D341Med (cell line): Measurements from ENCODE around the gene GABRG3.

ENCODE experiments used
- DNase-seq: peaks from one replicate; pipeline ENCODE4 v3.0.0; 2012; ENCODE audit warnings: low spot score

Gene GABRG3

DNA sequence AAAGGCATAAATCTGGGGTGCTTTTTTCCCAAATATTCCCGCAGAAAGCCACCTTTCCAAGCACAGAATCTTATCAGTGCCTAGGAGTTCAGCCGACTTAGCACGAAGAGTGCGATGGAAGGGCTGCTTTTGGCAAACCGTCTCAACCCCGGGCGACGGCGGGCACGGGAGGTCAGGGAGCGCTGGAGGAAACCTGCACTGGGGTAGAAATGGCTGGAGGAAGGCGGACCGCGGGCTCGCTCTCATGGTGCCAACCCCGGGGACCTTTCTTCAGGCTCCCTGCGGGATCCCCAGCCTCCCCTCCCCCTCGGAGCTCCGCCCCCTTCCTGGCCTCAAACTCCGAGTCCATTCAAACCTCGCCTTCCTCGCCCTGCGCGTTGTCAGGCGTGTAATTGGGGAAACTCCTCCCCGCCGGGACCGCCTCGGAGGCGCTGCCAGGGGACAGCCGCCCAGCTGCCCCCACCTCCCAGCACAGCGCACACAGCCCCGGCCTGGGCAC lies at the start of gene GABRG3:
GABRG3 (plus strand) TSS at position 470 of the 499 bp plus-strand sequence.
- no peak for DNase-seq

DNA sequence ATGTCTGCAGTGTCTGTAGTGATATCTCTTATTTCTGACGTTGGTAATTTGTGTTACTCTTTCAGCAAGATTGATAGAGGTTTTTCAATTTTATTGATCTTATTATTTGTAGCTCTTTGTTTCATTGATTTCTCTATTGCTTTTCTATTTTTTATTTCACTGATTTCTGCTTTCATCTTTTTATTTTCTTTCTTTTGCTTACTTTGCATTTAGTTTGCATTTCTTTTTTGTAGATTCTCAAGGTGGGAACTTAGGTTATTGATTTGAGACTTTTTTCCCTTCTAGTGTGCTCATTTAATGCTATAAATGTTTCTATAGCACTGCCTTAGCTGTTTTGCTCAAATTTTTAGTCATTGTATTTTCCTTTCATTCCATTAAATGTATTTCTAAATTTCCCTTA lies 49.5 kb upstream of the GABRG3 start:
- no peak for DNase-seq

DNA sequence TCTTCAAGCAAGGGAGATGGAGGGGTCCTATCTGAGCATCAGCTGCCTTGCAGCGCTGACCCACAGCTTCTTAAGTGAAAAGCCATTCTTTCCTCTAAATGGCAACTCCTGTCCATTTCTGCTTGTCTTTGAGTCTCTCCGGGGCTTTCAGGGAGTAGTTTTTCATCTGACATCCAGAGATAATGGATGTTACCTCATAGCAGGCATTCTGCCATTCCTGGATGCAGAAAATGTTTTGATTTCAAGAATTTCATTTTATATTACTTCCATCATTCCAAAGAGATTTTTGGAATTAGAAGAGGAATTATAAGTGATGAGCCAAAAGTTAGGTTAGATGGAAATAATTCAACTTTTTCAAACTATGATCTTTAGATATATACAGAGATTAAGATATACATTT lies 44.9 kb upstream of the GABRG3 start:
- no peak for DNase-seq

DNA sequence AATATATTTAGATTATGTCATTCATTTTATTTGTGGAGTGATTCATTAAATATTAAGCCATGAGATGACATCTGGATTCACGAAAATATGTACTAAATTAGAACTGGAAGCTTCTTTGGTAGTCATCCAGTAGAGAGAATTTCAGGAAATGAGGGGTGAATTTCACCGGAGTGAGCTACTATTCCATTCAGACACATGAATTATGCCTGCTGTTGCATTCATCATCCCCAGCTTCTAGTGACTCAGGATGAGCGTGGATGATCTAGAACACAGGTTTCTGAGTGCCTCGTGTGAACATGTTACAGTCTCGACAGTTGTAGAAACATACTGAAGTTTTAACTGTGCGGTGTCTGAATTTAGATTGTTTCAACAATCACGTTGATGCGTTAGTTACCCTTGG lies 42.9 kb upstream of the GABRG3 start:
- no peak for DNase-seq

DNA sequence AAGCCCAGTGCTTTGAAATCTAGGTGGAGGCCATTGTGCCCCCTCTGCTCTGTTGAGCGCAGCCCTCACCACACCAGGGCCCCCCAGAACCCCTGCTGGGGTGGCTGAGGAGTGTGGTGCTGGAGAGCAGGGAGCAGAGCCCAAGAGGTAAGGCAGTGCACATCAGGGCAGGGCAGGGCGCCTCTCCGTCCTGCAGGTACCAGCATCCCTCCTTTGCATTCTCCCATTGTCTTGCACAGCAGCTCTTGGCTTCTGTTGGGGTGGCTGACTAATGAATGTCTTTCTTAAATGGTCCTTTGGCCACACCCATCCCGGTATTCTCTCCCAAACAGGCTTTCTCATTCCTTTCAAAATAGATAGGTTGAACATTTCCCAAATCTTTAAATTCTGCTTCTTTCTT lies 41.4 kb upstream of the GABRG3 start:
- DNase-seq: no peak

DNA sequence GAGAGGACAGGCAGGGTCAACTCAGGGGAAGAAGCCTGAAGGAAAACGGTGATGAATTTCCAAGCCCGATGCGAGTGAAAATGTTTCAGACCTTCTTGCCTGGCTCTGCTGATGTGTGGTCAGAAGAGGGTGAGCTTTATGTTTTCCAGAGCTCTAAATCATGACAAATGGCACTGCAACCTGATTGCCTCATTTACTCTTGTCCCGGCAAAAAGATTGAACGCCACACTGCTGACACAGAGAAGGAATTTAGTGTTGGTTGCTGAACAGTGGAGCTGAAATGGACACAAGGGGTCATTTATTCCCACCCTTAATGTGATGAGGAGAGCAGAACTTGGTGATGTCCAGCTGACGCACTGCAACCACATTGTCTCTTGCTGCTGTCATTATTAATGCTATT lies 36.1 kb upstream of the GABRG3 start:
- DNase-seq: no peak

DNA sequence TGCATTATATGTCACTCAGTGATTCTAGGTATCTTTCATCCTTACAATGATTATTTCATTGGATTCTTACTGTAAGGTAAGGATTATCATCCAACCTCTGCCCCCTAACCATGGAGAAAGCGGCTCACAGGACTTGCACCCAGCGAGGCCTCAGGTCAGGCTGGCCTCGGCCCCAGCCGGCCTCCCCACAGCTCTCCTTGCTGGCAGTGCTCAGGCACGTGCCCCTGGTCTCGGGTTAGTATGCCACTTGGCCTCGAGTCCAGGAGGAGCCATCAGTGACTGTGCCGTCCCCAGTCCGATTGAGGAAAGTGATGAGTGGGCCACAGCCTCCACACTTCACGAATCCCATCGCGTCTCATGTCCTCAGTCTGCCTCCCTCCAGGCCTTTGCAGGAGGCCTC lies 35.7 kb upstream of the GABRG3 start:
- no peak for DNase-seq

DNA sequence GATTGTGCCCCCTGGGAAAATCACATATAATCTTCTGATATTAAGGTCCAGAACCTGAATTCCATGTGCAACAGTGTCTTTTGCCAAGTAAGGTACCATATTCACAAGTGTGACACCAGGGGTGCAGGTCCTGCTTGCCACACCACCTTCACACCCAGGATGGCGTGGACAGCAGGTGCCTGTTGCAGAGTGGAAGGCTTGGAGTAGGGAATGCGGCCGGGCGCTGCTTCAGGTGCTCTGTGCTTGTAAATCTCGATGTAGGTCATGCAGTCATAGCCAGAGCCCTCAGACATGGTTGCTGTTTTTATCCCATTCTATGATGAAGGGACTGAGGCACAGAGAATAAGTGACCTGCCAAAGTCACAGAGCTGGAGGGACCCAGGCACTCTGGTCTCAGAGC lies 34.5 kb upstream of the GABRG3 start:
- DNase-seq: no peak

DNA sequence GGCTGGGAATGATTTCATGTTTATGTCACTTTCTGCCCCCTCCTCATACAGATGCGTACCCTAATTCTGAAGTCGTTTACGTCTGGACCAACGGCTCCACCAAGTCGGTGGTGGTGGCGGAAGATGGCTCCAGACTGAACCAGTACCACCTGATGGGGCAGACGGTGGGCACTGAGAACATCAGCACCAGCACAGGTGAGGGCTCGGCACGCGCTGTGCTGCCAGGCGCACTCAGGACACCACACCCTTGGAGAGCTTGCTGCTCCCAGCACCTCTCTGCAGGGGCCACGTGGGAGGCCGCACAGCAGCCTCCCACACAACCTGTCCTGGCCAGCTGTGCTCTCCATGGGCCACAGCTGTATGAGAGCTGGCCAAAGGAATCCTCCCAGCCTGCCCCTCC lies 33.8 kb upstream of the GABRG3 start:
- DNase-seq: no peak

DNA sequence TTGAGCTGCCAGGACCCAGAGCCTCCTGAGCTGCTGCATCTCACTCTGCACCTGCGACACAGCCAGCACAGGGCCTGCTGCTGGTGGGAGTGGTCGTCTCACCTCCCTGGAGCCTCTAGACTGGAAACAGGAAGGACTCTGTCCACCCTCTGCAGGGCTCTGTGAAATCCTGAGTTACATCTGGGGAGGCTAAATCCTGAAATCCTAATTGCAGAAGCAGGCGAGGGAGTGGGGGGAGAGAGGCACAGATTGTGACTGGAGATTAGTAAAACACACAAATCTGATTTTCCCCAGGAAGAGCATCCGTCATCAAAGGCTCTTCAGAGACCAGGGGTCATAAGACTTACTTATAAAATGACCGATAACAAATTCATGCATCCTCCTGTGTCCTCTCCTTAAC lies 31.6 kb upstream of the GABRG3 start:
- no peak for DNase-seq

DNA sequence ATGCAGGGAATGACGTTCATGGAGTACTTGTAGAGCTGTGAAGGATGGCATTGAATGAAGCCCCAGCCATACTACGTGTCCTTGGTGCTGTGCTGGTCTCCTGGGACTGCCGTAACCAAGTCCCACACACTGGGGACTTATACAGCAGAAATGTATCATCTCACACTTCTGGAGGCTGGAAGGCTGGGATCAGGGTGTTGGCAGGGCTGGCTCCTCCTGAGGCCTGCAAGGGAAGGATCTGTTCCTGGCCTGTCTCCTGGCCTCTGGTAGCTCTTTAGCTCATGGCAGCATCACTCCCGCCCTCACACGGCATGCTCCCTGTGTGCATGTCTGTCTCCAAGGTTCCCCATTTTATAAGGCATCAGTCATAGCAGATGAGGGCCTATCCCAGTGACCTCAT lies 29.5 kb upstream of the GABRG3 start:
- DNase-seq: no peak

DNA sequence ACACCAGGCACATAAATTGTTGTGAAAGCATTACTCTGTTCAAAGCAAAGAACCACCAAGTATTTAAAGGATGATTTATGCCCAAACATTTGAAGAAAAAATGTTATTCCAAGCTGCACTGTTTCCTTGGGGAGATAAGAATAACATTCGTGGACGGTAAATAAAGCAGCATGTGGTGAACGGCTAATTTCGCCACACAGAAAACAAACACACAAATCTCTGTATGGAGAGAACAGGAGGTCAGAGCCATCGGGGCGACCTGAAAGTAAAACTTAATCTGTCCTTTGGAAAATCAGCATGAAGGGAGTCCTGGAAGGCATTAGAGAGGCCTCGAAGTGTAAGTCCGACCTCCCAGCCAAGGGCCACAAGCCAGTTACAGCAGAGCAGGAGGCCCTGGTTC lies 27.1 kb upstream of the GABRG3 start:
- DNase-seq: no peak

DNA sequence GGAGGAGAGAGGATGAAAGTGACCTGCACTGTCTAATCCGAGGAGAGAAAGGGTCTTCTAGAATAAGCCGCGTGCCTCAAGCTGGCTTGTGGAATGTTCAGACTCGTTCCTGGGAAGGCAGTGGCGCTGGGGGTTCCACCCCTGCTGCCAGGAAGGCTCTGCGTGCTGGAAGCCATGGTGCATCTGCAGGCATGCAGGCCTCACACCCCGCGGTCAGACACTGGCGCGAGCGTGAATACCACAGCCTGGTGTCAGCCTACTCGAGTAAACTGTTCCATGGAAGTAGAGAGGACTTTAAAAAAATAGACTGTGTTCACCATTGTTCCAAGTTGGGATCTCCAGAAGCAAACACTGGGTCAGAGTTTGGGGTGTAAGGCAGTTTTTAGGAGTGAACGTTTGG lies 25.9 kb upstream of the GABRG3 start:
- no peak for DNase-seq

DNA sequence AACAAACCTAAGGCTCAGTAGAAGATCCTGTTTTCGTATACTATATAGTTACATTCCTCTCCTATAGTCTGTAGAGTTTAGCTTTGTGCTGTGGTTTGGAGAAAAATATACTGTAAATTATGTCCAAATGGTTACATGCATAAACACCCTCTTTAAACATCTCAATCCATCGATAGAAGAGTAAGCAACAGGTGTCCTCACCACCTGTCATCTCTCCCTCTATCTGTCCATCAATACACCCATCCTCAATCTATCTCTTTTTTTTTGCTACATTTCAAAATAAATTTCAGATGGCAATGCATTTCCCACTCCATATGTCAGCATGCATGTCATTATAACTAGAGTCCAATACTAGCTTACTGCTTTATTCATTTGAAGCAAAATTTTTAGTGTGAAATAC lies 21.0 kb upstream of the GABRG3 start:
- no peak for DNase-seq

DNA sequence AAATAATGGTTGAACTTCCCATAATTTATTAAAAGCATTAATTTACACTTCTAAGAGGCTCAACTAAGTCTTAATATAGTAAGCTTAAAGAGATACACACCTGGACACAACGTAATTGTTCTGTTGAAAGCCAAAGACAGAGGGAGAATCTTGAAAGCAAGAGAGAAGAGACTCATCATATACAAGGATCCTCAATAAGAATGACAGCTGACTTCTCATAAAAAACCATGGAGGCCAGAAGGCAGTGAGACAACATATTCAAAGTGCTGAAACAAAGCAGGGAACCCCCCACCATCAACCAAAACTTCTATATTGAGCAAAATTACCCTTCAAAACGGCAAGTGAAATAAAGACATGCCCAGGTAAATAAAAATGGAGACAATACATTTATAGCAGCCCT lies 16.6 kb upstream of the GABRG3 start:
- DNase-seq: no peak

DNA sequence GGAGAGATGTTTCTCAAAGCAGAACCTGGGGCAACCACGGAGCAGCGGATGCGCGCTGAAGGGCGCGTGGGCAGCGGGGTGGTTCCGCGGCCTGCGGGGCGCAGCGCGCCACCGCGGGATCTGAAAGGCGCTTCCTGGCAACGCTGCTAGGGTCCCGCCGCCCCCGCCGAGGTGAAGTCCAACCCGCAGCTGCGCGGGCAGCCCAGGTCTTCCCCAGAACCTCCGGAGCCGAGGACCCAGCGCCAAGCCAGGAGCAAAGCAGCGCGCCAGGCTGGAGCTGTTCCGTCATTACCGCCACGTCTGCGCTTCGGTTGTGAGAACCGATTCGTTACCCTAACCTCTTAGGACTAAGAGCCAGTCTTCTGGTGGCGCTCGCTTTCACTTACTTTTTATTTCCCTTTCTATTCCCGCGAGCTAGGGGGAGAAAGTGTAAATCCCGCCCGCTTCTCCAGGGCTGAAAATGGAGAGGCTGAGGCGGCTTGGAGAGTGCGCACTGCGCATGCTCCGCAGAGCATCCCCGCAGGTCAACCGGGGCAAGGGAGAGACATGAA lies 3.2 kb upstream of the GABRG3 start:
- DNase-seq: no peak

DNA sequence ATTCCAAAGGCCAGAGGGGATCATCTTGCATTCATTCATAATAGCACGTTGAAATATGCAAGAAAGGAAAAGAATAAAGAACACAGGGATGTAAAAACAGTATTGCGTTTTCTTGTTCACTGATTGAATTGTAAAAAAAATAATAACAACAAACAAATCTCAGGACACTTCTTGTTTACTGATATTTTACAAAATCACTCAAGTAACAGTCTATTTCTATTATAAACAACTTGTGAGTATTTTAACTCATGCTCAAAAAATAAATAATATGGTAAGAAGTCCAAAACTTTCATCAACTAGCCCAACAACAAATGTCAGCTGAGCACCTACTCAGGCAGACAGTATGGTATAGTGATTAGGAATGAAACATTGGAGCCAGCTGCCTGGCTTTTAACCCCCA lies 2.2 kb upstream of the GABRG3 start:
- no peak for DNase-seq

DNA sequence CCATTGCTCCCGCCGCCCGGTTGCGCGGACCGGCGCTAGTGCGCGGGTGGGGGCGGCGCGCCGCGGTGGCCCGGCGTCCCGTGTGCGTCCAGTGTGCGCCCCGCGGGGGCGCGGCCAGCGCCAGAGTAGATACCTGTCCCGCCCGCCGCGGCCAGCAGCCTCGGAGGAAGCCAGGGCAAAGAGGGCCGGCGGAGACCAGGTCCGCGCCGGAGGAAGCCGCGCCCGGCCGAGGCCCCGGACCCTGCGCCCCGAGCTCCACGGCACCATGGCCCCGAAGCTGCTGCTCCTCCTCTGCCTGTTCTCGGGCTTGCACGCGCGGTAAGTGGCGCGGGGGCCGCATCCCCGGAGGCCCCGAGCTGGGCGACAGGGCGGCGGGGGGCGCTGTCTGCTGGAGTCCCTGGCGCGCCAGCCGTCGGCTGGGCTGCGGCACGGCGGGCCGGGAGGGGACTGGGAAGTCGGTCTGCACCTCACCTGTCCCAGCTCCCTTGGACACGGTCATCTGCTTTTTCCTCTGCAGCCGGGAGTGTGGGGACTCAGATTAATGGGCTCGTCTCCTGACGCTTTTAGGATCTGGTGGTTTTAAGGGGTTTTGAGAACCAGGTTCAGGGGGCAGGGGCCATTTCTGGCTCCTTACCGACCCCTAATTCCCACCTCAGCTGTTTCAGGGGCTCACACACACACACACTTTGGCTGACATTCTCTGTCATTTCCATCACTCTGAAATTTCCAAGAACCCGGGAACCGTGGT lies 464 bp downstream of the GABRG3 start:
- peak; percentile 68 for DNase-seq

DNA sequence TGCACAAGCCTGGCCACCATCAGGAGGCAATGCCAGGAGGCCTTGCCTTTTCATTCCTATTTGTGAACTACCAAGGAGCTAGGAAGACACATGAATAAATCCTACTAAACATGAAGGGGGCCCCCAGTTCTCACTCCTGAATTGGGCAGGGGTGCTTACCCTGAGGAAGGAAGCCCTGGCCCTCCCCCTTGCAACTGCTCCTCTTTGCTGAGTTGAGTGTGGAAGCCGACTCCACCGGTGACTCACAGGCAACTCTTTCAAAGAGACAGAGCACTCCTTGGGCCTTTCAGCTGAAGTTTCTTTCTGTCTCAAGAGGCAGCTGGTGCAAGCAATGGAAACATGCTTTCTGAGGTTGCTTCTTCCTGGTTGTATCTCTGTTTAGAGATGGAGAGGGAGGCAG lies 1.7 kb downstream of the GABRG3 start:
- no peak for DNase-seq

DNA sequence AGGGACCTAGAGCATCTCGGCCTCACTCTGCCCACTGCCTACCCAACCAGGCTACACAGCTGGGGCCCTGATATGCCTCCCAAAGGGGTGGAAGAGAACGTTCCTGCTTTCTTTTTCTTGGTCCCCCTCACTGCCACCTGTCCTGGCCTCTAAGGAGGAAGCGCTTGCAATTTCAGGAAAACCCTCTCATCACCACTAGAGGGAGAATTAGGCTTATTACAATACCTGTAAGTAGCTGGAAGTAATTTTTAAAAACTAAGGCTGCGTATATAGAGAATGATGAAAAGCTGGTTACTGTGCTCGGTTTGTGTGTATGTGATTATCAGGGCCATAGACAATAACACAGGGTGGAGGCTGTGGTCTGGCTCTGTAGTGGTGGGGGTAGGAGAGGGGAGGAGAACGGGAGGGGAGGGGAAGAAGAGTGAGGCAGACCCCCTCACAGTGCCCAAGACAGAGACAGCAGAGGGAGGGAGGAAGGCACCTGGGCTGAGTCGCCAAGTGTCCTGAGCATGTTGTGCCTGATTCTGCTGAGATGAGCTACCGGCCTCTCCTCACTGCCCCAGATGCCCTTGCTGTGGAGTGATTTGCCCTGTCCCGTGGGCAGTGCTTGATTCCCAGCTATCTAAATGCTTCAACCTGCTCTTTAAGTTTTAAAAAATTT lies 3.3 kb downstream of the GABRG3 start:
- peak; percentile 51 for DNase-seq

DNA sequence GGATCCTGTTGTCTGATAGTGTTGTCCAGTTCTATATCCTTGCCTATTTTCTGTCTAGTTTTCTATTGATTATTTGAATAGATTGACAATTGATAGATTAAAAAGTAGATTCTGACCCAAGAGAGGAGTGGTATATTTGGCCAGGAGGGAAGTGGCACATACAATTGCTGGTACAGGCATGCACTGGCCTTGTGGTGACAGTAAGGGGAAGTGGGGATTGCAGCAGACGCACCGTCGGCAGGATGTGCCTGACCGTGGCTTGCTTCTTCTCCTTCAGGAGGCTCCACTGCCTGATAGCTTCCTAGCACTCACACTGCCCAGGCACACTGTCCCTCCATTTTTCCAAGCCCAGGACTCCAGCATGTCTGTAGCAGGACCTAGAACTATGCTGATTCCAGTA lies 10.5 kb downstream of the GABRG3 start:
- DNase-seq: no peak

DNA sequence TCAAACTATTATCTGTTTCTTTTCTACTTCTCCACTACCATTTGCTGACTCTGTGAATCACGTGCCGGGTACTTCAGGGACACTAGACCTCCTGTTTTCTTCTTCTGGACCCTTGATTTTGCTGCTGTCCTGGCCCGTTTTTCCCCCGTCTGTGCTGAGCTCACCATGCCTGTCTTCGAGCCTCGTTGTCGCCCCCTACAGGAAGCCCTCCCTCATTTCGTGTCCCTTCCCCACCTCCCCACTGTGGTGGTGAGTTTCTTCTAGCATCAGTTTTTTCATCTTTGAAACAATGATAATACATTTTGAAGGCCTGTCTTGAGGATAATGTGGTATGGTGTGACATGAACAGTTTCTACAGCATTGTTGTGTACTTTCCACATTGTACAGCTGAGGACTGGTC lies 12.8 kb downstream of the GABRG3 start:
- DNase-seq: no peak

DNA sequence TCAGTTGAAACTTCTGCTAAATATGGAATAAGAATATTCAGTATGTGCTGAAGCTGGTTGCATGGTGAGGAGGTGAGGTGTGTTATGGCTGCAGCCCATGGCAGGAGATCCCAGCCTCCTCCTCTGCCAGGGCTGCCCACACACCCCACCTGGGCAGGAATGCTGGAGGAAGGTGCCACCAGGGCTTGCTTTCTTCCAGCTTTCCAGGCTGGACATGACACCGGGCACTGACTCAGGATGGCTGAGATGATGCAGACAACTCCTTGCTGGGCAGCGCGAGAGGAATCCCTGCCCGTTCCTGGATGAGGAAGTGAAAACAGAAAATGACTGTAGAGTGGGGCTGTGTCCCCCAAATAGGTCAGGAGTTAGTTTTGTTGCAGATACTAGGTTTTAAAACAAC lies 14.1 kb downstream of the GABRG3 start:
- no peak for DNase-seq

DNA sequence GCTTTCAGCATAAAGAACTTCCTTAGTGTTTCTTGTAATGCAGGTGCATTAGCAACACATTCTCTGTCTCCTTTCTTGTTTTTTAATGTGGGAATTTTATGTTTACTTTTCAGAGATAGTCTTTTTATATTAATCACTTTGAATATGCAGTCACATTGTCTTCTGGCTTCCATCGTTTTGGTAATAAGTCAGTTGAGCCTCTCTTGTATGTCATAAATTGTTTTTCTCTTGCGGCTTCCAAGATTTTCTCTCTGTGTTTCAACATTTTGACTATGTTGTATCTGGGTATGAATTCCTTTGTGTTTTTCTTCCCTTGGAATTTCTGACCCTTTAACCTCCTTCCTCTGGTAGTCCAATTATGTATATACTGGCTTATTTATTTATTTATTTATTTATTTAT lies 25.3 kb downstream of the GABRG3 start:
- DNase-seq: no peak
